Measurements from ENCODE around the gene WDFY3. TPM values are rescaled to one million over a fixed set of nuclear protein-coding genes. Genes with fewer than 3 reads are reported as not detected.

Gene WDFY3
- total and polyA plus RNA-seq, 4 donors, result 7.5 to 229 (median 75.8) TPM

- Histone ChIP-seq H3K27ac (ENCODE audit: low read depth in 1 of 2, low read length in 1 of 2) (no peak overlapping the region), H3K36me3 (ENCODE audit: control insufficient read depth in 4 of 4, insufficient read depth in 4 of 4, low read length in 4 of 4) (peaks cover 0 to 3% (median 0%) of the 10 kb centered on the region in 4 donors)
Measured at GRCh38 chr4:84948056-84948455, 18.4 kb downstream of the WDFY3 start.

GRCh38 chr4:84944947-84945346, 21.5 kb downstream of the WDFY3 start:
- Histone ChIP-seq H3K9me3 (ENCODE audit: control insufficient read depth in 4 of 4, insufficient read depth in 3 of 4, low read length in 3 of 4) (peaks cover 0 to 7% (median under 1%) of the 10 kb centered on the region in 4 donors), H3K9ac (ENCODE audit: insufficient read depth in 1 of 2, low read length in 2 of 2) (no peak overlapping the region), H3K4me3 (no peak overlapping the region), H3K27ac (ENCODE audit: low read depth in 1 of 2, low read length in 1 of 2) (no peak overlapping the region), H3K36me3 (ENCODE audit: control insufficient read depth in 4 of 4, insufficient read depth in 4 of 4, low read length in 4 of 4) (peaks cover 0 to 12% (median 4%) of the 10 kb centered on the region in 4 donors), H3K27me3 (ENCODE audit: control insufficient read depth in 3 of 3, insufficient read depth in 3 of 3, low read length in 2 of 3) (no peaks in the 10 kb centered on the region), H3K4me1 (ENCODE audit: control insufficient read depth in 5 of 5, insufficient read depth in 5 of 5, low read length in 5 of 5) (peaks cover 0 to 17% (median 5%) of the 10 kb centered on the region in 5 donors)
- WGBS, 2 donors, result 33 to 47% methylated on average over 1 of the region's 1 CpG
- ATAC-seq (ENCODE audit: insufficient read depth, low FRiP score), result no peak
- no peak for TF ChIP-seq CTCF (IDR thresholded peaks at IDR 0.05; ENCODE audit: control extremely low read depth, extremely low read depth)
- no peak for DNase-seq

More at GRCh38 chr4:84948056-84948455, 18.4 kb downstream of the WDFY3 start:
- no peak for DNase-seq
- H3K4me3 ChIP-seq, result no peak overlapping the region
- no peaks in the 10 kb centered on the region for H3K9me3 ChIP-seq (ENCODE audit: control insufficient read depth in 4 of 4, insufficient read depth in 3 of 4, low read length in 3 of 4)
- 36 to 43% methylated on average over 2 of the region's 2 CpGs for WGBS, 2 donors
- H3K27me3 ChIP-seq (ENCODE audit: control insufficient read depth in 3 of 3, insufficient read depth in 3 of 3, low read length in 2 of 3), result no peaks in the 10 kb centered on the region
- H3K9ac ChIP-seq (ENCODE audit: insufficient read depth in 1 of 2, low read length in 2 of 2), result no peak overlapping the region
- no peak for TF ChIP-seq CTCF (IDR thresholded peaks at IDR 0.05; ENCODE audit: control extremely low read depth, extremely low read depth)
- peak; percentile 41 for ATAC-seq (ENCODE audit: insufficient read depth, low FRiP score)
- peaks cover 0 to 26% (median 5%) of the 10 kb centered on the region in 5 donors for H3K4me1 ChIP-seq (ENCODE audit: control insufficient read depth in 5 of 5, insufficient read depth in 5 of 5, low read length in 5 of 5)

GRCh38 chr4:84940960-84941359, 25.5 kb downstream of the WDFY3 start:
- Histone ChIP-seq H3K27ac (ENCODE audit: low read depth in 1 of 2, low read length in 1 of 2) (no peak overlapping the region), H3K4me1 (ENCODE audit: control insufficient read depth in 5 of 5, insufficient read depth in 5 of 5, low read length in 5 of 5) (peaks cover 0 to 30% (median 0%) of the 10 kb centered on the region in 5 donors), H3K9me3 (ENCODE audit: control insufficient read depth in 4 of 4, insufficient read depth in 3 of 4, low read length in 3 of 4) (peaks cover 0 to 7% (median under 1%) of the 10 kb centered on the region in 4 donors), H3K27me3 (ENCODE audit: control insufficient read depth in 3 of 3, insufficient read depth in 3 of 3, low read length in 2 of 3) (no peaks in the 10 kb centered on the region), H3K36me3 (ENCODE audit: control insufficient read depth in 4 of 4, insufficient read depth in 4 of 4, low read length in 4 of 4) (peaks cover 0 to 12% (median 5%) of the 10 kb centered on the region in 4 donors), H3K9ac (ENCODE audit: insufficient read depth in 1 of 2, low read length in 2 of 2) (no peak overlapping the region), H3K4me3 (no peak overlapping the region)
- DNase-seq (no peak), ATAC-seq (ENCODE audit: insufficient read depth, low FRiP score) (no peak)
- TF ChIP-seq CTCF (IDR thresholded peaks at IDR 0.05; ENCODE audit: control extremely low read depth, extremely low read depth), result no peak

GRCh38 chr4:84939113-84939512, 27.4 kb downstream of the WDFY3 start:
- Histone ChIP-seq H3K27ac (ENCODE audit: low read depth in 1 of 2, low read length in 1 of 2) (no peak overlapping the region), H3K9ac (ENCODE audit: insufficient read depth in 1 of 2, low read length in 2 of 2) (no peak overlapping the region), H3K4me3 (no peak overlapping the region), H3K9me3 (ENCODE audit: control insufficient read depth in 4 of 4, insufficient read depth in 3 of 4, low read length in 3 of 4) (peaks cover 0 to 7% (median under 1%) of the 10 kb centered on the region in 4 donors), H3K27me3 (ENCODE audit: control insufficient read depth in 3 of 3, insufficient read depth in 3 of 3, low read length in 2 of 3) (no peaks in the 10 kb centered on the region), H3K36me3 (ENCODE audit: control insufficient read depth in 4 of 4, insufficient read depth in 4 of 4, low read length in 4 of 4) (peaks cover 0 to 12% (median 4%) of the 10 kb centered on the region in 4 donors), H3K4me1 (ENCODE audit: control insufficient read depth in 5 of 5, insufficient read depth in 5 of 5, low read length in 5 of 5) (peaks cover 0 to 22% (median 0%) of the 10 kb centered on the region in 5 donors)
- DNase-seq, result no peak
- TF ChIP-seq CTCF (IDR thresholded peaks at IDR 0.05; ENCODE audit: control extremely low read depth, extremely low read depth), result no peak
- WGBS, 2 donors, result 92 to 96% methylated on average over 6 of the region's 6 CpGs
- ATAC-seq (ENCODE audit: insufficient read depth, low FRiP score), result no peak
